Measurements from ENCODE around the gene CRACR2B.

CRACR2B gene

GRCh38 chr11:870127-870413, 42.4 kb downstream of the CRACR2B start:
- no peak for DNase-seq

GRCh38 chr11:870418-870817, 42.7 kb downstream of the CRACR2B start:
- DNase-seq = no peak

GRCh38 chr11:871472-871871, 43.8 kb downstream of the CRACR2B start:
- DNase-seq = no peak

GRCh38 chr11:872799-873198, 45.1 kb downstream of the CRACR2B start:
- DNase-seq = no peak

GRCh38 chr11:873706-874105, 46.0 kb downstream of the CRACR2B start:
- DNase-seq = no peak

GRCh38 chr11:875203-875602, 47.5 kb downstream of the CRACR2B start:
- DNase-seq = no peak

GRCh38 chr11:875769-876301, 48.1 kb downstream of the CRACR2B start:
- DNase-seq = no peak

- no peak for DNase-seq
Measured at GRCh38 chr11:876545-876944, 48.8 kb downstream of the CRACR2B start.

- peak; percentile 45 for DNase-seq
Measured at GRCh38 chr11:877565-877964, 49.8 kb downstream of the CRACR2B start.

GRCh38 chr11:880447-880846, 52.7 kb downstream of the CRACR2B start:
- no peak for DNase-seq
